GM18526 (cell line): ENCODE results near the gene CDKN1C.

ENCODE experiments used
- POLR2A ChIP-seq: IDR thresholded peaks from 3 replicates; pipeline ENCODE4 v1.6.1; 2011; ENCODE audit not compliant: insufficient read length; ENCODE audit errors: extremely low read depth

CDKN1C gene

GRCh38 chr11:2869561-2870427 lies 15.8 kb downstream of the CDKN1C start:
- no peak for TF ChIP-seq POLR2A

GRCh38 chr11:2869134-2869526 lies 16.4 kb downstream of the CDKN1C start:
- no peak for TF ChIP-seq POLR2A

DNA sequence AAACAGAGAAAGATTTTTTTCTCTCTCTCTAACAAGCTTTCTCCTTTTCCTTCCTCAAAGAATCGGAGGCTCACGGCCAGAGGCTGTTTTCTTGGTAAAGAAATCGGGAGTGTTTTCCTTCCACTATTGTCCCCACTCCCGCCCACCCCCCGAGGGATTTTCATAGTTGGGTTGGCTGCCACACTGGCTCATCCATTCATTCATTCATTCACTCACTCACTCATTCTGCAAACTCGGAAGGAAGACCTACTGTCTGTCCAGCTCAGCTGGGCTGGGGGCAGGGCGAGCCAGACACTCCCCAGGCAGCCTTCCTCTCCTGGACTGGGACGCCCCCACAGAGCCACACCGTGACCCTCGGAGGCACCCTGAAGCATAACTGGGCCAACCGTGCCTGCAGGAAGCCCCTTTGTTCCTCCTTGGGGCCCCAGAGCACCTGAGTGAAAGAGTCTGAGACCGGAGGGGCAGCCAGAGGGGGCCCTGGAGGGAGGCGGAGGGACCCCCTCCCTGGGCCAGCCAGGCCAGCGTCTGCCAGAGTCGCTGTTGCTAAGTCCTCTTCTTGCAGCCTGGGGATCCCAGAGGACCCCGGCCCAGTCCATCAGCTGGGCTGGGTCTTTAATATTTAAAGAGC lies 17.0 kb downstream of the CDKN1C start:
- no peak for TF ChIP-seq POLR2A

DNA sequence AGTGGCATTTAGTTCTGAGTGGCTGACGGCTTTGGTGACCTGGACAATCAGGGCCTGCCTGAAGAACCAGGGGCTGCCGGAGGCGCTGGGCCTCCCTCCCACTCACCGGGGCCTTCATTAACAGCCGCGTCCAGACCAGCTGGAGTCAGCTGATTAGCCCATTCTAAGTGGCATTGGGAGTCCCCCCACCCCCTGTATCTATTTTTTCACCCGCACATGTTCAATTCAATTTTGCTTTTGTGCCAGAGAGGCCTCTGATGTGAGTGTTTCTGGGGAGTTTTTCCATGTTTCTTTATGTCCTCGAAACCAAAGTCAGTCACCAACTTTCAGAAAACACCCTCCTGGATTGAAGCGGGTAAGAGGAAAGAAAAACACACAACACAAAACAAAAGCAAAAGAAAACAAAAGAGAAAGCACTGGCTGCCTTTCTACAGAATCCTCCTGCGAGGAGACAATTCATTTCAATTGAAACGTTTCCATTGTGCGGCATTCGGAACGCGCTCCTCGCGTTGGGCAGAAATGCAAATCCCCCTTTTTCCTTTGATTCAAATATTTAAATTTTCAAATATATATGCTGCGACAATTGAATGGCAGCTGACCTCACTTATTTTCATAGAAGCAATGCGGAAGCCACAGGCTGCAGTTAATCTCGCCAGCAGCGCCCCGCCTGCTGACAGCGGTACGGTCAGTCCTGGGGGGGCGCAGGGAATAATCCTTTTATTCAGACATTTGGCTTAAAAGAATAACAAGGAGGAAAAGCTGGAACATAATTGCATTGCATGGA lies 17.7 kb downstream of the CDKN1C start:
- no peak for TF ChIP-seq POLR2A

GRCh38 chr11:2867142-2867541 lies 18.4 kb downstream of the CDKN1C start:
- TF ChIP-seq POLR2A: no peak

- no peak for TF ChIP-seq POLR2A
These were observed 19.5 kb downstream of the CDKN1C start for GRCh38 chr11:2865922-2866577.

GRCh38 chr11:2864901-2865300 lies 20.7 kb downstream of the CDKN1C start:
- no peak for TF ChIP-seq POLR2A

DNA sequence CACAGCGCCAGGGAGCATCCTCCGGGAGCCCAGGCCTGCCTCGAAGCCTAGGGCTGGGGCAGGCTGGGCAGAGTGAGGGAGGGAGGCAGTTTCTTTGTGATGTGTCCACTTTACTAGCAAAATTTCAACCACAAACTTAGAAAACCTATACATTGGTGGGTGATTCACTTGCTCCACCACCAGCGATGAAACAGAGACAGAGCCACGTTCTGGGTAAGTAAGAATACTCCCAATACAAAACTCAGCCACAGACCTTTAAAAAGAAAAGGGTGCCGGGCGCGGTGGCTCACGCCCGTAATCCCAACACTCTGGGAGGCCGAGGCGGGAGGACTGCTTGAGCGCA lies 22.3 kb downstream of the CDKN1C start:
- TF ChIP-seq POLR2A: no peak

DNA sequence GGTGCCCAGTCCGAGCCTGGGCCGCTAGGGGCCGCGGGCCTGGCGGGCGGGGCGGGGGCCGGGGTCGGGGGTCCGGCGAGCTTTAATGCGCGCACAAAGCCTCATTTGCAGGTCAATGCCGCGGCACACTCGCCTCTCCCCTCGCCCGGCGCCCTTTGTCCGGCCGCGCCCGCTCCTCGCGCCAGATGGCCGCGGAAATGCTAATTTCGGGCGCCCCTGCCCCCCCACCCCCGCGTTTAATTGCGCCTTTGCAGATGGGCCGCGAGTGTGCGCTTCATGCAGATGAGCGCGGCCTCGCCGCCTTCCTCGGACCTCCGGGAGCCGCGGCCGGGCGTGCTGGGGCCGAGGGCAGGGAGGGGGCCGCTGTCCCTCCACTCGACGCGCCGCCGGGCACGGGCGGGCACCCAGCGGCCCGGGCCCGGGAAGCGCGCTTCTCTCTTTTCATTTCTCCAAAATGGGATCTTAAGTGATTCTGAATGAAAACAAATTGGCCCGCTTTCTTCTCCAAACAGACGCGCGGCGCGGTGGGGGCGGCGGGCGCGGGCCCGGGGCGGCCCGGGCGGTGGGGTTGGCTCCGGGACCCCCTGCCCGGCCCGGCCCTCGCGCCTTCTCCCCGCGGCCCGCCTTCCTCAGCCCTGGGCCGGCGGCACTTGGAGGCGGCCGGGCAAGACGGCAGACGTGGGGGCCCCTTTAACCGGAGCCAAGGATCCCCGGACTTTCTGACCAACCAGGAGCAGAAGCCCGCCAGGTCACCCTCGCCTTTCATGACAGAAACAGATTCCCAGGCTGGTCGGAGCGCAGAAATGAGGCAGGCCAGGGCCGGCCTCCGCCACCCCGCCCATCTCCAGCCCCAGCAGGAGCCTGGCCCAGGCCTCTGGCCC lies 22.9 kb downstream of the CDKN1C start:
- TF ChIP-seq POLR2A: no peak

GRCh38 chr11:2860636-2861035 lies 24.9 kb downstream of the CDKN1C start:
- no peak for TF ChIP-seq POLR2A

DNA sequence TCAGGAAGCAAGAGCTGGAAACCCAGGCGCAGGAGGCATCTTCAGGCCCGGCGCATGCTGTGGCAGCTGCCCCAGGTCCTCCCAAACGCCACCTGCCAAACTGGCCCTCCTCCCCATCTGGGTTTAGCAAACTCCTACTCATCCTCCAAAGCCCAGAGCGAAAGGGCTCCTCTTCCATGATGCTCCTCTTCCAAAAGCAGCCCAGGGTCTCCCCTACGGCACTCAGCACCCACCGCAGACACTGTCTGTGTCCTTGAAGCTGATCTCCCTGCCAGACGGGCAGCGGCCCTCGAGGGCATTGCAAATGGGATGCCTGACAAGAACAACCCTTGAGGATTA lies 25.9 kb downstream of the CDKN1C start:
- no peak for TF ChIP-seq POLR2A

DNA sequence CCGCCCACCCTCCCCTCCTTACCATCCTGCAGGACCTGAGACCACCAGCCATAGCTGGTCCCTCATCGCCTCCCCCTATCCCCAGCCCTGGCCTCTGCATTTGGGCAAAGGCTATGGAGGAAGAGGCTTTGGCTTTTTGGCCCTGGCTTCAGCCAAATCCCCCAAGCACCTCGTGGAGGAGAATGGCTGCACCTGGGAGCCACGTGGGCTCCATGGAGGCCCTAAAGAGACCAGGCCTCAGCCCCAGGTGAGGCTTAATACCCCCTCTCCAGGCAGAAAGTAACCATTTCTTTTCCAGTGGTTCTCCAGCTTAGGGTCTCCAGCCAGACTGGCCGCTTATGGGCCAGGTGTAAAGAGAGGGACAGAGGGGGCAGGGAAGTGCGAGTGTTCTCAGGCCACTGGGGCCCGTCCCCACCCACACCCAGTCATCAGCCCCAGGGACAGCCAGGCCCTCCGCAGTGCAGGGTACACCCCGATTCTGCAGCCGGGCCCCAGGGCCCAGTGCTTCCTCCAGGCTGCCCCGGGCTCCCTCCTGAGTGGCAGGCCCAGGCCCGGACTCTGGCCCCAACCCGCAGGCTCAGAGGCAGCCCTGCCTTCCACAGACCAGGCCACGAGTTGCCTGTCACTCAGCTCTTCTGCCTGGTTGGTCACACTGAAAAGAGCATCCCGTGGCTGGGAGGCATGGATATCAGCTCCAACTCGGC lies 26.4 kb downstream of the CDKN1C start:
- no peak for TF ChIP-seq POLR2A

- no peak for TF ChIP-seq POLR2A
These were observed 27.7 kb downstream of the CDKN1C start for GRCh38 chr11:2857918-2858317.

DNA sequence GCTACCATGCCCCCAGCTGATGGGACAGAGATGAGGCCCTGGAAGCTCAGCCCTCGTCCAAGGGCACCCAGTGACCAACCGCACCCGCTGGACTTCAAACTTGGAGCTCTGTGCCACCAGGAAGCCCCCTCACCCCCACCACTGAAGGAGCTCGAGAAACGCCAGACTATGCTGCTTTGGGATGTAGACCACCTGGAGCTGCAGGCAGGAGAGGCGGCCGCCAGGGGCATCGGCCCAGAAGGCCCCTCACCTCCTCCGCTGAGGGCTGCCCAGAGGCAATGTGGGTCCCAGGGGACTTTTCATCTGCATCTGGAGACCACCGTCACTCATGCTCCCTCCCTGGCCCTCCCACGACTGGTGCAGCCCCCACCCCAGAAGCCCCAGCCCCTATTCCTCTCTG lies 28.3 kb downstream of the CDKN1C start:
- no peak for TF ChIP-seq POLR2A
